SK-N-MC (cell line): Measurements from ENCODE around the gene ETFA.

ENCODE experiments used
- EZH2 ChIP-seq: fragments of 200-600 bp; sonication (generic); IDR thresholded peaks from one replicate; pipeline ENCODE4 v1.6.1; 2017; ENCODE audit warnings: antibody characterized with exemption
- FOXP2 ChIP-seq: optimal IDR thresholded peaks from 2 replicates; pipeline ENCODE3; 2011; ENCODE audit warnings: mild to moderate bottlenecking, moderate library complexity; ENCODE audit not compliant: insufficient read depth; ENCODE audit errors: extremely low read length, control extremely low read depth
- POLR2AphosphoS5 ChIP-seq: IDR thresholded peaks from 2 replicates; pipeline ENCODE4 v1.6.1; 2012; ENCODE audit warnings: mild to moderate bottlenecking, low read depth, low read length, borderline replicate concordance

DNA sequence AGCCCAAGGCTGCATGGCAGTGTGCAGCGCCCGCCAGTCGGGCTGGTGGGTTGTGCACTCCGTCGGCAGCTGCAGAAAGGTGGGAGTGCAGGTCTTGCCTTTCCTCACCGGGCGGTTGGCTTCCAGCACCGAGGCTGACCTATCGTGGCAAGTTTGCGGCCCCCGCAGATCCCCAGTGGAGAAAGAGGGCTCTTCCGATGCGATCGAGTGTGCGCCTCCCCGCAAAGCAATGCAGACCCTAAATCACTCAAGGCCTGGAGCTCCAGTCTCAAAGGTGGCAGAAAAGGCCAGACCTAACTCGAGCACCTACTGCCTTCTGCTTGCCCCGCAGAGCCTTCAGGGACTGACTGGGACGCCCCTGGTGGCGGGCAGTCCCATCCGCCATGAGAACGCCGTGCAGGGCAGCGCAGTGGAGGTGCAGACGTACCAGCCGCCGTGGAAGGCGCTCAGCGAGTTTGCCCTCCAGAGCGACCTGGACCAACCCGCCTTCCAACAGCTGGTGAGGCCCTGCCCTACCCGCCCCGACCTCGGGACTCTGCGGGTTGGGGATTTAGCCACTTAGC, 29.6 kb upstream of the ETFA start:
- TF ChIP-seq POLR2AphosphoS5 (no peak), EZH2 (no peak), FOXP2 (no peak)
